Endothelial cell of umbilical vein (primary cell): Measurements from ENCODE around the gene TLR9.

Experiments
- EZH2 ChIP-seq: IDR thresholded peaks from 2 replicates; pipeline ENCODE4 v1.6.1; 2012; ENCODE audit warnings: borderline replicate concordance, low read depth, mild to moderate bottlenecking, moderate library complexity, low read length, inconsistent platforms; ENCODE audit not compliant: severe bottlenecking
- FOS ChIP-seq: IDR thresholded peaks from 2 replicates; pipeline ENCODE4 v1.6.1; 2011; ENCODE audit warnings: mild to moderate bottlenecking, low read length, moderate library complexity, borderline replicate concordance; ENCODE audit not compliant: insufficient read depth
- GATA2 ChIP-seq: IDR thresholded peaks from 2 replicates; pipeline ENCODE4 v1.7.0; 2011; ENCODE audit warnings: low read depth, mild to moderate bottlenecking, moderate library complexity, mixed read lengths, low read length; ENCODE audit not compliant: insufficient read length, insufficient read depth
- JUN ChIP-seq: IDR thresholded peaks from 2 replicates; pipeline ENCODE4 v1.6.1; 2011; ENCODE audit warnings: borderline replicate concordance, low read depth; ENCODE audit not compliant: insufficient read length, insufficient read depth
- MYC ChIP-seq: IDR thresholded peaks from one replicate; pipeline ENCODE4 v1.6.1; 2011; ENCODE audit warnings: mild to moderate bottlenecking, low read depth, low read length
- POLR2A ChIP-seq: IDR thresholded peaks from 2 replicates; pipeline ENCODE4 v1.6.1; 2012; ENCODE audit warnings: low read depth, mild to moderate bottlenecking, control low read depth, low read length
- POLR2AphosphoS5 ChIP-seq: IDR thresholded peaks from 2 replicates; pipeline ENCODE4 v1.6.1; 2012; ENCODE audit warnings: low read depth, mild to moderate bottlenecking, control low read depth, low read length, moderate library complexity; ENCODE audit not compliant: insufficient read depth
- TF ChIP-seq, protein P1 (sequence below), 2 donors: IDR thresholded peaks; 1 replicate in 1 of 2; 2 replicates in 1 of 2; pipeline ENCODE4 v1.5.1; 2011; ENCODE audit warnings: low read length in 2 of 2, mild to moderate bottlenecking in 2 of 2, moderate library complexity in 2 of 2, control low read depth in 1 of 2, inconsistent platforms in 1 of 2, low read depth in 1 of 2; ENCODE audit not compliant: insufficient read depth in 1 of 2; ENCODE audit errors: extremely low read depth in 1 of 2
- TF ChIP-seq, protein P2 (sequence below): IDR thresholded peaks from 2 replicates; pipeline ENCODE4 v1.6.1; 2011; ENCODE audit not compliant: insufficient read depth, insufficient read length

DNA sequence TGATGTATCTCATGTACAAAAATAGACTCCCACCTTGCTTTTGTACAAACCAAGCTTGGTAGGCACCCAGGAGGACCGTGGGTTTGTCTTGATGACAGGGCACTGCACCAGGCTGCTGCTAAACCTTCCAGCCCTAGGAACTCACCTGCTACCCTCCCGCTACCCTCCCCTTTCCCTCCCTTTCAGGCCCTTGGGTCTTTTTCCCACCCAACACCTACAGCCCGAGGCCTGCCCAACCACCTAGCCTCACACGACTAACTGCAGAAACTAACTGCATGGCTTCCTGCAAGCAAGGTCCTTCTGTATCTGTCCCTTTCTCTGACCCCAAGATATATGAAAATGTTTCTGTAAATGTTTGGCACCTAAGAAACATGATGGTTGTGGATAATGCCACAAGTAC lies 31.2 kb upstream of the TLR9 start:
- TF ChIP-seq, protein P1, sequence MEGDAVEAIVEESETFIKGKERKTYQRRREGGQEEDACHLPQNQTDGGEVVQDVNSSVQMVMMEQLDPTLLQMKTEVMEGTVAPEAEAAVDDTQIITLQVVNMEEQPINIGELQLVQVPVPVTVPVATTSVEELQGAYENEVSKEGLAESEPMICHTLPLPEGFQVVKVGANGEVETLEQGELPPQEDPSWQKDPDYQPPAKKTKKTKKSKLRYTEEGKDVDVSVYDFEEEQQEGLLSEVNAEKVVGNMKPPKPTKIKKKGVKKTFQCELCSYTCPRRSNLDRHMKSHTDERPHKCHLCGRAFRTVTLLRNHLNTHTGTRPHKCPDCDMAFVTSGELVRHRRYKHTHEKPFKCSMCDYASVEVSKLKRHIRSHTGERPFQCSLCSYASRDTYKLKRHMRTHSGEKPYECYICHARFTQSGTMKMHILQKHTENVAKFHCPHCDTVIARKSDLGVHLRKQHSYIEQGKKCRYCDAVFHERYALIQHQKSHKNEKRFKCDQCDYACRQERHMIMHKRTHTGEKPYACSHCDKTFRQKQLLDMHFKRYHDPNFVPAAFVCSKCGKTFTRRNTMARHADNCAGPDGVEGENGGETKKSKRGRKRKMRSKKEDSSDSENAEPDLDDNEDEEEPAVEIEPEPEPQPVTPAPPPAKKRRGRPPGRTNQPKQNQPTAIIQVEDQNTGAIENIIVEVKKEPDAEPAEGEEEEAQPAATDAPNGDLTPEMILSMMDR (IDR thresholded peaks at IDR 0.05; ENCODE audit: extremely low read depth in 1 of 2, insufficient read depth in 1 of 2, low read depth in 1 of 2, low read length in 2 of 2) = no peak
- no peak for TF ChIP-seq JUN
- TF ChIP-seq EZH2 = no peak
- no peak for TF ChIP-seq POLR2A
- no peak for TF ChIP-seq POLR2AphosphoS5
- TF ChIP-seq GATA2 = no peak
- TF ChIP-seq MYC = no peak
- TF ChIP-seq, protein P2, sequence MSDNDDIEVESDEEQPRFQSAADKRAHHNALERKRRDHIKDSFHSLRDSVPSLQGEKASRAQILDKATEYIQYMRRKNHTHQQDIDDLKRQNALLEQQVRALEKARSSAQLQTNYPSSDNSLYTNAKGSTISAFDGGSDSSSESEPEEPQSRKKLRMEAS = no peak
- TF ChIP-seq FOS = no peak
